WI38 (cell line): ENCODE measurements around the gene SLC25A46.
"Not testable (repeated sequence)": the region's sequence is repeated elsewhere in the genome, so short reads cannot be mapped to it uniquely, and the experiment has no call there.

Source experiments
- H3K4me3 ChIP-seq: 2 replicates; pipeline ENCODE4 v1.5.1; 2011; ENCODE audit warnings: low read depth, mild to moderate bottlenecking, control low read depth, low read length
- CTCF ChIP-seq: IDR thresholded peaks from 2 replicates; pipeline ENCODE4 v1.5.1; 2012; ENCODE audit warnings: low read depth, mild to moderate bottlenecking, control low read depth, low read length

SLC25A46 gene

DNA sequence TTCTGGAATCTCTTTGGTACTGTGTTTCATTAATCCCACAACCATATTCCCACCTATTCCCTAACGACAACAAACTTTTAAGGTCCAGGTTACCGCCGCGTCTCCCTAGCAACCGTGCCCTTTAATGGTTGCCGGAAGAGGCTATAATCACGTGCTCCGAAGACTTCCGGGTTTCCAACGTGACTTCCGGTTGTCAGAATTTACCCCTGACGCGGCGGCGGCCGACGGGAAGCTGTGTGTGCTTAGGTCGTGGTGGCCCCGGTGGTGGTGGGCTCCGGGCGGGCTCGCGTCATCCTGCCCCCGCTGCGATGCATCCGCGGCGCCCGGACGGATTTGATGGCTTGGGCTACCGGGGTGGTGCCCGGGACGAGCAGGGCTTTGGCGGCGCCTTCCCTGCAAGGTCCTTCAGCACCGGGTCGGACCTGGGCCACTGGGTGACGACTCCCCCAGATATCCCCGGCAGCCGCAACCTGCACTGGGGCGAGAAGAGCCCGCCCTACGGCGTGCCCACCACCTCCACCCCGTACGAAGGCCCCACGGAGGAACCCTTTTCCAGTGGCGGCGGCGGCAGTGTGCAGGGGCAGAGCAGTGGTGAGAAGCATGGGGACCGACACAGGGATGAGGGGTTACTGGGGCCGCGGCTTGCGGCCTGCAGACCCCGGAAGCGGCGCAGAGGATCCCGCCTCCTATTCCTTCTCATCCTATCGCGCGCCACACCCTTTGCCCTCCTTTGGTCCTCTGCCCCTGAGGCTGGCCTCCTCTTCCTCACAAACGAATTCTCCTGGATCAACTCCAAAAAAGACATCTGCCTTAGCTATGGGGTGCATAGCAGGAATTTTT is at the start of gene SLC25A46:
SLC25A46 (plus strand) TSS at position 196 of the 840 bp plus-strand sequence; CDS start at position 309, 113 bp downstream.
- TF ChIP-seq CTCF: no peak
- H3K4me3 ChIP-seq: peak within 1 kb of the TSS; percentile 96

DNA sequence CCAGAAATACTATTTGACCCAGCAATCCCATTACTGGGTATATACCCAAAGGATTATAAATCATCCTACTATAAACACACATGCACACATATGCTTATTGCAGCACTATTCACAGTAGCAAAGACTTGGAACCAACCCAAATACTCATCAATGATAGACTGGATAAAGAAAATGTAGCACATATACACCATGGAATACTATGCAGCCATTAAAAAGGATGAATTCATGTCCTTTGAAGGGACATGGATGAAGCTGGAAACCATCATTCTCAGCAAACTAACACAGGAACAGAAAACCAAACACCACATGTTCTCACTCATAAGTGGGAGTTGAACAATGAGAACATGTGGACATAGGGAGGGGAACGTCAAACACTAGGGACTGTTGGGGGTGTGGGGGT is 48.2 kb upstream of the SLC25A46 start:
- not testable (repeated sequence) for H3K4me3 ChIP-seq

- not testable (repeated sequence) for H3K4me3 ChIP-seq
Measured at GRCh38 chr5:110692669-110693068, 46.1 kb upstream of the SLC25A46 start.

DNA sequence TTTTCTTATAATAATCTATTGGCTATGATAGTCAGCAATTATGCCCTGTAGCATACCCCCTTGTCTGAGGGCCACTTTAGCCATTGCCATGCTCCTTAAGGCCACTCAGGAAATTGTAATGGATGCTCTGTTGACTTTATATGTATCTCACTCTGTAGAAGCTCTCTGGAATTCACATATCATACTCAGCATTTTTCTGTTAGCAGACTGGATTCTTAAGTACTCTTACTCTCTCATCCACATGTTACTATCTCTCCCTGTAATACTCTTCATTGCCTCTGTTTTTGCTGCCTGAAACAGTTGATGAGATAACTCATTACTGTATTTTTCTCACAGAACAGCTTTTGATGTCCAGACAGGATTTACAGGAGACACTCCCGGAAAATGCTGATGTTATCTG is 36.5 kb upstream of the SLC25A46 start:
- H3K4me3 ChIP-seq: no peak overlapping the region
- no peak for TF ChIP-seq CTCF

DNA sequence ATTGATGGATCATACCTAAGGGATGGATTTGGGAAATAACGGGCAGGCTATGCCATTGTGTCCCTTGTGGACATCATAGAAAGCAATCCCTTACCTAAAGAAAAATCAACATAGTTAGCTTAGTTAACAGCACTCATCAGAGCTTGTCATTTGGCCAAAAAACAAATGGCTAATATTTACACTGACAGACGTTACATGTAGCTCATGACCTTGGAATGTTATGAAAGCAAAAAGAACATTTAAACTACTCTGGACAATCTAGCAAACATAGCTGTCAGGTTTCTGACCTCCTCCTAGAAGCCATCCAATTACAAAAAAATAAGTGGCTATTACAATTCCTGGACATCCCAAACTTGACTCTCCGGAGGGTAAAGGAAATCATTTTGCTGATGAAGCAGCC is 36.1 kb upstream of the SLC25A46 start:
- TF ChIP-seq CTCF: no peak
- no peak overlapping the region for H3K4me3 ChIP-seq

- TF ChIP-seq CTCF: no peak
- H3K4me3 ChIP-seq: no peak overlapping the region
Measured at GRCh38 chr5:110703481-110703880, 35.3 kb upstream of the SLC25A46 start.

DNA sequence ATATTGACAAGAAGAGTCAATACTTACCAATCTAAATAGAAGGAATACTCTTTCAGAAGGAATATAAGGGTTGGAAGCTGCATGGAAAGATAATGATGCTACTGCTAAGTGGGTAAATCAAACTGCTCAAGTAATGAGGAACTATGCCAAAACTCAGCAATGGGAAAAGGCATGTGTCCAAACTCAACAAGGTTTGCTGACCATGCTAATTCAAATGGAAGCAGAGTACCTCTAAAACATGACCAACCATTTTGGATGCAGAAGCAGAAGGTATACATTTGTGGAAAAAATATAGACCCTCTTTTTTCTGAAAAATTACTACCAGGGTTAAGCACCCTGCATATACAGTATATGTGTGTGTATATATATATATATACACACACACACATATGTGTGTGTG is 33.5 kb upstream of the SLC25A46 start:
- no peak for TF ChIP-seq CTCF
- no peak overlapping the region for H3K4me3 ChIP-seq

- no peak overlapping the region for H3K4me3 ChIP-seq
- no peak for TF ChIP-seq CTCF
Measured at GRCh38 chr5:110707260-110707844, 31.5 kb upstream of the SLC25A46 start.
